KOPT-K1 (cell line): ENCODE results near the gene INPP5E.

Experiments used
- H3K27ac ChIP-seq: fragments of 200-600 bp; sonication (generic); 2 replicates; pipeline ENCODE4 v1.5.1; 2016; ENCODE audit warnings: antibody characterized with exemption, mild to moderate bottlenecking, low read depth, low read length; ENCODE audit not compliant: poor library complexity, severe bottlenecking
- H3K36me3 ChIP-seq: fragments of 200-600 bp; sonication (generic); 2 replicates; pipeline ENCODE4 v1.5.1; 2017; ENCODE audit warnings: antibody characterized with exemption, mild to moderate bottlenecking, low read length, moderate library complexity; ENCODE audit not compliant: insufficient read depth
- H3K9me3 ChIP-seq: fragments of 200-600 bp; sonication (generic); 2 replicates; pipeline ENCODE4 v1.5.1; 2017; ENCODE audit warnings: antibody characterized with exemption, low read length, mild to moderate bottlenecking; ENCODE audit not compliant: insufficient read depth, poor library complexity, severe bottlenecking

Gene INPP5E

GRCh38 chr9:136439481-136440408 is at the start of gene INPP5E:
TSS of gene INPP5E (minus strand) at chr9:136439845. CDS start at chr9:136439419, 426 bp downstream.
- Histone ChIP-seq H3K9me3 (no peaks in the 10 kb centered on the region), H3K36me3 (peaks cover 62% of the 10 kb centered on the region), H3K27ac (peak within 1 kb of the TSS; percentile 74)

GRCh38 chr9:136488247-136489214 is 48.9 kb upstream of the INPP5E start:
- Histone ChIP-seq H3K9me3 (no peaks in the 10 kb centered on the region), H3K36me3 (peaks cover 9% of the 10 kb centered on the region; the same call in 1 of the 2 replicates), H3K27ac (no peak overlapping the region)

- Histone ChIP-seq H3K36me3 (0 out of 2 replicates have a peak, but pooled peaks cover under 1% of the 10 kb centered on the region), H3K9me3 (no peaks in the 10 kb centered on the region), H3K27ac (no peak overlapping the region)
These were observed 48.0 kb upstream of the INPP5E start for GRCh38 chr9:136487672-136488071.

GRCh38 chr9:136486823-136487620 is 47.4 kb upstream of the INPP5E start:
- no peaks in the 10 kb centered on the region for H3K9me3 ChIP-seq
- H3K27ac ChIP-seq, result no peak overlapping the region
- no peaks in the 10 kb centered on the region for H3K36me3 ChIP-seq

- Histone ChIP-seq H3K36me3 (no peaks in the 10 kb centered on the region), H3K27ac (no peak overlapping the region)
These were observed 46.5 kb upstream of the INPP5E start for GRCh38 chr9:136486131-136486530.

GRCh38 chr9:136485049-136486045 is 45.7 kb upstream of the INPP5E start:
- Histone ChIP-seq H3K36me3 (no peaks in the 10 kb centered on the region; the same call in 1 of the 2 replicates), H3K9me3 (no peaks in the 10 kb centered on the region), H3K27ac (no peak overlapping the region)

More at GRCh38 chr9:136486131-136486530, 46.5 kb upstream of the INPP5E start:
- no peaks in the 10 kb centered on the region for H3K9me3 ChIP-seq

- Histone ChIP-seq H3K27ac (peak overlapping the region; percentile 93), H3K36me3 (peaks cover 9% of the 10 kb centered on the region), H3K9me3 (no peaks in the 10 kb centered on the region)
These were observed 44.8 kb upstream of the INPP5E start for GRCh38 chr9:136484153-136485048.

- peaks cover 13% of the 10 kb centered on the region for H3K36me3 ChIP-seq
- H3K9me3 ChIP-seq, result no peaks in the 10 kb centered on the region
- peak overlapping the region; percentile 93 for H3K27ac ChIP-seq
These were observed 44.0 kb upstream of the INPP5E start for GRCh38 chr9:136483589-136484152.

- peaks cover 20% of the 10 kb centered on the region for H3K36me3 ChIP-seq
- peak within 1 kb of the TSS; percentile 93 for H3K27ac ChIP-seq
- no peaks in the 10 kb centered on the region for H3K9me3 ChIP-seq
These were observed 43.3 kb upstream of the INPP5E start, which contains the start of gene SEC16A for GRCh38 chr9:136482793-136483588. TSS of gene SEC16A (minus strand) at chr9:136483040. CDS start at chr9:136477615, 5,425 bp downstream.

- Histone ChIP-seq H3K27ac (peak overlapping the region; percentile 88), H3K36me3 (peaks cover 28% of the 10 kb centered on the region), H3K9me3 (no peaks in the 10 kb centered on the region)
These were observed 42.6 kb upstream of the INPP5E start for GRCh38 chr9:136482046-136482792.

GRCh38 chr9:136481558-136481957 is 41.9 kb upstream of the INPP5E start:
- H3K9me3 ChIP-seq, result no peaks in the 10 kb centered on the region
- peak overlapping the region; percentile 88 for H3K27ac ChIP-seq
- H3K36me3 ChIP-seq, result peaks cover 34% of the 10 kb centered on the region
